MG63 (cell line): ENCODE results near the gene SAYSD1. TPM values are rescaled to one million over a fixed set of nuclear protein-coding genes. Genes with fewer than 3 reads are reported as not detected.

Source experiments
- DNase-seq: peaks from one replicate; pipeline ENCODE4 v3.0.0-alpha.2; 2020
- H3K27me3 ChIP-seq: fragments of 250-450 bp; sonication (Bioruptor Pico); 2 replicates; pipeline ENCODE4 v1.5.1; 2020; ENCODE audit warnings: mild to moderate bottlenecking, moderate library complexity
- H3K36me3 ChIP-seq: fragments of 250-450 bp; sonication (Bioruptor Pico); 2 replicates; pipeline ENCODE4 v1.5.1; 2020; ENCODE audit warnings: mild to moderate bottlenecking, moderate library complexity
- H3K4me3 ChIP-seq: fragments of 250-450 bp; sonication (Bioruptor Pico); 2 replicates; pipeline ENCODE4 v1.5.1; 2020; ENCODE audit warnings: mild to moderate bottlenecking, moderate library complexity
- H3K9me3 ChIP-seq: fragments of 250-450 bp; sonication (Bioruptor Pico); 2 replicates; pipeline ENCODE4 v1.5.1; 2020; ENCODE audit warnings: mild to moderate bottlenecking, moderate library complexity
- total RNA-seq: library from RNA; depleted of rRNA; stranded (reverse); fragments of >200 nt; shearing (Covaris generic); gene quantifications from 2 replicates; pipeline ENCODE4 v1.2.3, GENCODE V29; 2014; ENCODE audit warnings: low replicate concordance; rRNA removed

The SAYSD1 gene
- total RNA-seq, 1 experiment from 2014 or later = 57.2 TPM

DNA sequence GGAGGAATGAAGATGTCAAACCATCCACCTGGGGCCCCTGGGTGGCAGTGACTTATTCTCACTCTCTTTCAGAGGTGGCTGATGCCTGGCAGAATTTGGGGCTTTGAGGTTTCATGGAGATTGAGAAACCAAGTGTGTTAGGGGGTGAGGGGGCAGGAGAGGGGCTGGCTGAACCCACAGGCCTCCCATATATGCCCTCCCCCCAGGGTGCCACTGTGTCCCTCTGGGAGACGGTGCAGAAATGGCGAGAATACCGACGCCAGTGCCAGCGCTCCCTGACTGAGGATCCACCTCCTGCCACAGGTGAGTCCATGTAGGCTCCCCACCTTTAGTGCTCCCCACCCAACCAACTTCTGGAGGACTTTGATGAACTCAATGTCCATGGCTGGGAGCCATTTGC lies 58.8 kb downstream of the SAYSD1 start:
- no peaks in the 10 kb centered on the region for H3K36me3 ChIP-seq
- DNase-seq = no peak
- H3K9me3 ChIP-seq = no peaks in the 10 kb centered on the region
- no peaks in the 10 kb centered on the region for H3K27me3 ChIP-seq
- no peak overlapping the region for H3K4me3 ChIP-seq

DNA sequence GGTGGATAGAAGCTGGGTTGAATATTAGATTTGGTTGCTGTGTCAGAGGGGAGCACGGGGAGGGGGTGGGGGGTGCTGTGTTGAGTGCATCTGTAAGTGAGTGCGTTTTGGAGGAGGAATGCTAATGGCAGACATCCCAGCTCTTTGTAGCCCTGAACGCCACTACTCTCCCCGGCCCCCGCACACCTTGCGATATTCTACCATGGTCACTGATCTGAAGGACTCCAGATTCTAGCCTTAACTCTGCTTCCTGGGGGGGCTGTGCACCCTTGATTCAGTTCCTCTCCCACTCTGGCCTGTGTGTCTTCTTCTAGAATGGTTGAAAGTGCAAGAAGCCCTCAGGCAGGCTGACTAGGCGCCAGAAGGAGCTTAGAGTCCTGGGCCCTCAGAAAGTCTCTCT lies 59.3 kb downstream of the SAYSD1 start:
- no peaks in the 10 kb centered on the region for H3K27me3 ChIP-seq
- H3K36me3 ChIP-seq = no peaks in the 10 kb centered on the region
- no peaks in the 10 kb centered on the region for H3K9me3 ChIP-seq
- no peak overlapping the region for H3K4me3 ChIP-seq
- DNase-seq = no peak

DNA sequence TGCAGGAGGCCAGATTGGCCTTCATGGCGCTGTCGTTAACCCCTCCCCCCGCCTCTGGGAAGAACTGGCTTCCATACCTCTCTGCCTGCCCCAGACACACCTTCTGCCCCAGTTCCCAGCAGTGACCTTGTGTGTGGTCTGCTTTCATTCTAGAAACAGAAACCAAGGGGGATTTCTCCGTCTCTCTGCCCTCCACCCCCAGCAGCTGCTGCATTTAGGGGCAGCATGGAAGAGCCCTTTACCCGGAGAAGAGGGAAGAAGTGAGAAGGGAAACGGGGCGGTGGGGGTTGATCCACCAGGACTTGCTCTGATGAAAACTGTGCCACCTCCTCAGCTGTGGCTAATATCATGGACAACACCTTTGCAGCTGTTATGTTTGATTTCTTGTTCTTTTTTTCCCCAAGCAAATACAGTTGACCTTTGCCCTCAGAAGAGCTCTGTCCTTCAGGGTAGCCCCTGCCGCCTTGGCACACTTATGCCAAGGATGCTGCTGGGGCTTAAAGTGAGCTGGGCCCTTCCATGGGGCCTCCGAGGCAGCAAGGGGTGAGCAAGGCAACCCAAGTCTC lies 60.3 kb downstream of the SAYSD1 start:
- no peak for DNase-seq
- no peaks in the 10 kb centered on the region for H3K9me3 ChIP-seq
- H3K27me3 ChIP-seq = peaks cover 2% of the 10 kb centered on the region; the same call in 1 of the 2 replicates
- H3K36me3 ChIP-seq = no peaks in the 10 kb centered on the region
- no peak overlapping the region for H3K4me3 ChIP-seq

Other genes starting within 250 kb of the SAYSD1 start
- gene GLP1R, start 66.4 kb downstream of the SAYSD1 start, total RNA-seq = not detected in 2 replicates
- gene KCNK5, start 114.3 kb upstream of the SAYSD1 start, total RNA-seq = 2.4 and 2.8 TPM in 2 replicates
- gene KCNK17, start 199.2 kb upstream of the SAYSD1 start, total RNA-seq = not detected in 2 replicates
- not detected in 2 replicates for gene KCNK16, start 207.5 kb upstream of the SAYSD1 start, total RNA-seq